ENCODE measurements around the gene ERCC6.

Gene ERCC6

DNA sequence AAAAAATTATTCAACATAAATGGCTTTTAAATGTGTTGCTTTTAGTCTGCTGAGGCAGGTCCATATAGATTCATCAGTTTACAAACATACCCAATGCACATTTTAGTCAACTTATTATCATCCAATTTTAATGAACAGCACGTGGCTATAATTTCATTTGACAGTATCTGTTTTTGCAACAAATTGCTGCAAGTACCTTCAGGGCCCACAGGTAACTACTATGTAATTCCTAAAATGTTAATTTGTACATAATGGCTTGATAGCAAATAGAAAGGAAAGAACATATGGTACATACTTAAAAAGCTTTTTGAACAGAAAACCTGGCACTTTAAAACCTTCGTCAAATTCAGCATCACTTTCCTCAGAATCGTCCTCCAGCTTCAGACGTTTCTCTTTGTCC is 33.3 kb downstream of the ERCC6 start:
- no peak overlapping the region for H3K4me3 ChIP-seq (ENCODE audit: low read depth in 1 of 2, low read length in 2 of 2)
- H3K36me3 ChIP-seq (ENCODE audit: insufficient read depth, low read length), result no peaks in the 10 kb centered on the region
- H3K4me1 ChIP-seq (ENCODE audit: insufficient read depth, low read length), result peaks cover 18% of the 10 kb centered on the region
- no peak overlapping the region for H3K27ac ChIP-seq (ENCODE audit: low read depth, low read length)
- H3K9me3 ChIP-seq (ENCODE audit: low read length), result no peaks in the 10 kb centered on the region
- no peak overlapping the region for H3K9ac ChIP-seq (ENCODE audit: low read length)
- H3K27me3 ChIP-seq (ENCODE audit: control insufficient read depth in 1 of 2, insufficient read depth in 2 of 2, low read length in 2 of 2), result no peaks in the 10 kb centered on the region

DNA sequence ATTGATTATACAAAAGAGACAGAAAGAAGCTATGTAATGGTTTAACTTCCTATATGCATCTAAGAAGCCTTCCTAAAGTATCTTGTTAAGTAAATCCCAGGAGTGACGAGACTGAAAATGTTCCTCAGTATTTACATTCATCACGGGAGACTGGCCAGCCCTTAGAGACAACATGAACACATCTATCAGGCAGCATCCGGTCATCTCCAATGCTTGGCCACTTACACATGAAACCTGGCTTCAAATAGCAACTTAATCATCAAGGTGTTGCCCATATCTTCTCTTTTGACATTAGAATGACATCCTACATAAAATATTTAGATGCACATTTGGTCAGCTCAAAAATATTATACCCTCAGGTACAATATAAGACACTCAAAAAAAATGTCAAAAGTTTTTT is 33.8 kb downstream of the ERCC6 start:
- H3K27ac ChIP-seq (ENCODE audit: low read depth, low read length), result no peak overlapping the region
- no peaks in the 10 kb centered on the region for H3K27me3 ChIP-seq (ENCODE audit: control insufficient read depth in 1 of 2, insufficient read depth in 2 of 2, low read length in 2 of 2)
- no peak overlapping the region for H3K4me3 ChIP-seq (ENCODE audit: low read depth in 1 of 2, low read length in 2 of 2)
- H3K36me3 ChIP-seq (ENCODE audit: insufficient read depth, low read length), result peaks cover 5% of the 10 kb centered on the region
- no peak overlapping the region for H3K9ac ChIP-seq (ENCODE audit: low read length)
- H3K9me3 ChIP-seq (ENCODE audit: low read length), result no peaks in the 10 kb centered on the region
- H3K4me1 ChIP-seq (ENCODE audit: insufficient read depth, low read length), result peaks cover 18% of the 10 kb centered on the region

DNA sequence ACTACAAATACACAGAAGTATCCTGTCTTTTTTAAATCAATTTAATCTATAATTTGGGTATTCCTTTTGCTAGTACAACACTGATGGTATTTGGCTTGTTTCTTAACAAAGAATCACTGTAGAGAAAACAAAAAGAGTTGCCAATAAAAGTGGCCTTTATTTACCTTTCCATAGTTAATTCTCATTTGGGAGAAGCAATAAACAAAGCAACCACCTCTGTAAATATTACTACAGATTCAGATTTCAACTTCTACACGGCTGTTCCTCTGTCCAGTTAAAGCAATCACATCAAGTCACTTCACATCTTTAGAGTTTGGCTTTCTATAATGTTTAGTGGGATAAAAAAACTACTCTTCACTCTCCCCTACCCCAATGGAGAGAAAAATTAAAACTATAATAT is 34.4 kb downstream of the ERCC6 start:
- peaks cover 5% of the 10 kb centered on the region for H3K36me3 ChIP-seq (ENCODE audit: insufficient read depth, low read length)
- H3K27ac ChIP-seq (ENCODE audit: low read depth, low read length), result no peak overlapping the region
- H3K27me3 ChIP-seq (ENCODE audit: control insufficient read depth in 1 of 2, insufficient read depth in 2 of 2, low read length in 2 of 2), result no peaks in the 10 kb centered on the region
- H3K9ac ChIP-seq (ENCODE audit: low read length), result no peak overlapping the region
- no peak overlapping the region for H3K4me3 ChIP-seq (ENCODE audit: low read depth in 1 of 2, low read length in 2 of 2)
- H3K9me3 ChIP-seq (ENCODE audit: low read length), result no peaks in the 10 kb centered on the region
- H3K4me1 ChIP-seq (ENCODE audit: insufficient read depth, low read length), result peaks cover 18% of the 10 kb centered on the region

DNA sequence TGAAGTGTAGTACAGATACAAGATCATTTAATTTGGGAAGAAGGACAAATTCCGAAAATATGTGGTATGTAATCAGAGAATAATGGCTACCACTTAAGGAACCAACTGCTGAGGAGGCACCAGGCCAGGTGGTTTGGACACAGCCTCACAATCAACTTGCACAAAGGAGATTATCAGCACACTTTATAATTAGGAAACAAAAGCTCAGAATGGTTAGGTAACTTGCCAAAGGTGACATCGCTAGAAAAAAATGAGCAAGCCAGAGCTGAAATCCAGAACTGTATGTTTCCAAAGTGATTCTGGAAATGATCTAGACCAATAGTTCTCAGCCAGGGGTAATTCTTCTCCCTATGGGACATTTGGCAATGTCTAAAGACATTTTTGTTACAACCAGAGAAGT is 36.6 kb downstream of the ERCC6 start:
- Histone ChIP-seq H3K4me3 (ENCODE audit: low read depth in 1 of 2, low read length in 2 of 2) (no peak overlapping the region), H3K27me3 (ENCODE audit: control insufficient read depth in 1 of 2, insufficient read depth in 2 of 2, low read length in 2 of 2) (no peaks in the 10 kb centered on the region), H3K9me3 (ENCODE audit: low read length) (no peaks in the 10 kb centered on the region)

DNA sequence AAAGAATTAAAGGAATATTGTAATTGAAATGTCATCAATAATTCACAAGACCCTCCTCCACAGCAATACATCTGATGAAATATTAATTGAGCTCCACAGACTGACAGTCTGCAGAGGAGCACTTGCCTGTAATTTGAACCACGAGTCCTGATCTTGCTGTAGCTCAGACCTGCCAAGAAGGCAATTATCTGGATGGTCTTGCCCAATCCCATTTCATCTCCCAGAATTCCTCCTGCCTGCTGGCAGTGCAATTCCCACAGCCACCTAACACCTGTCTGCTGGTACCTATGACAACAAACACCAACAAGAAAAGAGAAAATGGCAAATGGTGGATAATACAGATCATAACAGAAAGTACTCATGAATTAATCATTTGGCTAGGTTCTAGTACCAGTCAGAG is 38.5 kb downstream of the ERCC6 start:
- Histone ChIP-seq H3K9me3 (ENCODE audit: low read length) (no peaks in the 10 kb centered on the region), H3K27ac (ENCODE audit: low read depth, low read length) (no peak overlapping the region), H3K36me3 (ENCODE audit: insufficient read depth, low read length) (peaks cover 5% of the 10 kb centered on the region), H3K27me3 (ENCODE audit: control insufficient read depth in 1 of 2, insufficient read depth in 2 of 2, low read length in 2 of 2) (no peaks in the 10 kb centered on the region), H3K4me3 (ENCODE audit: low read depth in 1 of 2, low read length in 2 of 2) (no peak overlapping the region), H3K9ac (ENCODE audit: low read length) (no peak overlapping the region), H3K4me1 (ENCODE audit: insufficient read depth, low read length) (no peaks in the 10 kb centered on the region)

More for the DNA sequence above, 36.6 kb downstream of the ERCC6 start:
- H3K36me3 ChIP-seq (ENCODE audit: insufficient read depth, low read length), result peaks cover 5% of the 10 kb centered on the region
- no peak overlapping the region for H3K27ac ChIP-seq (ENCODE audit: low read depth, low read length)
- H3K9ac ChIP-seq (ENCODE audit: low read length), result no peak overlapping the region
- peaks cover under 1% of the 10 kb centered on the region for H3K4me1 ChIP-seq (ENCODE audit: insufficient read depth, low read length)

DNA sequence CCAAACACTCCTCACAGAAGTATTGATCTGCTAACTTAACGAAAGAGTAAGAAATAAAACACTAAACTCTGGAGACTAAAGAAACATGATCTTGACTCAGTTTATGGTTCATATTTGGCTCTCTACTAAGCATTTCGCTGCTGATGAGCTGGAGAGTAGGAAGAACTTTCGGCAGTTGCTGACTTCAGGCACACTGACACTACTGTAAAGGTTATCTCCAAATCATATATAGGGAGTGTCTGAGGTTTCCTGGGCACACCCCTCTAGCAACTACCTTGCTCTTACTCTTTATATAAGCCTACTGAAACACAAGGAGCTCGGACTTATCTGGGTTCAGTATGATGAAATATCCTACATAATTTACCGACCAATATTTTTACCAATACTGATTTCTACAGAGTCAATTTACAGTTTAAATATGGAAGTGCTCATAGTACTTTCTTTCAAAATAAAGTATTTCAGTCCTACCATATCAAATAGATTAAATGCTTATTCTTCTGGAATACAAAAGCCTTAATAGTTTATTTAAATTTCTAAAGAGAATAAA is 39.5 kb downstream of the ERCC6 start:
- peaks cover 5% of the 10 kb centered on the region for H3K36me3 ChIP-seq (ENCODE audit: insufficient read depth, low read length)
- H3K27me3 ChIP-seq (ENCODE audit: control insufficient read depth in 1 of 2, insufficient read depth in 2 of 2, low read length in 2 of 2), result no peaks in the 10 kb centered on the region
- H3K4me1 ChIP-seq (ENCODE audit: insufficient read depth, low read length), result no peaks in the 10 kb centered on the region
- H3K4me3 ChIP-seq (ENCODE audit: low read depth in 1 of 2, low read length in 2 of 2), result no peak overlapping the region
- H3K9me3 ChIP-seq (ENCODE audit: low read length), result no peaks in the 10 kb centered on the region
- H3K27ac ChIP-seq (ENCODE audit: low read depth, low read length), result no peak overlapping the region
- H3K9ac ChIP-seq (ENCODE audit: low read length), result no peak overlapping the region

DNA sequence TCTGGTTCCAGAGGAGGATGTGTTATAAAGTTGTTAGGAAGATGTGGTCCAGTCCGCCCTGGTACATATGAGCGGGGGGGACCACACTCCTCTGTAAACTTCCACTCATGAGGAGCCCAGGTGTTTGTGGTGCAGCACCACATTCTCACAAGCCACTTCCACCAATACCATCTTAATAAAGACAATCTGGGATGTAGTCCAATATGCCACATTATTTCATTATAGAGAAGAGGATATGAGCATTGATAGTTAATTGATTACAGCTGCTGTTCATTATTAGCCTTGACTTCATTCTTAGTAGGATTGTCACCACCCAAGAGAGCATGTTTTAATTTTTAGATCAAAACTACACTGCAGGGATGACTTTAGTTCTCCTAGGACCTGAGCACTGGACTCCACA is 40.5 kb downstream of the ERCC6 start:
- Histone ChIP-seq H3K27me3 (ENCODE audit: control insufficient read depth in 1 of 2, insufficient read depth in 2 of 2, low read length in 2 of 2) (no peaks in the 10 kb centered on the region), H3K9ac (ENCODE audit: low read length) (no peak overlapping the region), H3K4me3 (ENCODE audit: low read depth in 1 of 2, low read length in 2 of 2) (no peak overlapping the region), H3K9me3 (ENCODE audit: low read length) (no peaks in the 10 kb centered on the region), H3K27ac (ENCODE audit: low read depth, low read length) (no peak overlapping the region), H3K4me1 (ENCODE audit: insufficient read depth, low read length) (no peaks in the 10 kb centered on the region), H3K36me3 (ENCODE audit: insufficient read depth, low read length) (peaks cover 5% of the 10 kb centered on the region)

DNA sequence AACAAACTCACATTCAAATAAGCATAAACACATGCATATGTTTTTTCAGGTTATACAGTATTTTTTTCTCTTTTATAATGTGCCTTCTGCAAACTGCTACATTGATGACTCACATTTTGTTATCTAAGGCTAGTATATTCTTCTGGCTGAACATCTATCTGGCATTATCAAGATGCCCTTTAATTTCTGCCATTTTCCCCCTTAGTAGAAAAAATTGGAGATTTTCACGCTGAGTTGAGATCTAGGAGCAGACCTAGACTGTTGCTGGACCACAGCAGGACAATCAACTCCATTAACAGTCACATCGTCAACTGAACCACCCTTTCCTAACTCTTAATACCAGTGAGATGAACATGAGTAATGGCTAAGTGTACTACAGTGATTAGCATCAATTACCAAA is 41.6 kb downstream of the ERCC6 start:
- Histone ChIP-seq H3K4me1 (ENCODE audit: insufficient read depth, low read length) (no peaks in the 10 kb centered on the region), H3K36me3 (ENCODE audit: insufficient read depth, low read length) (peaks cover 5% of the 10 kb centered on the region), H3K9me3 (ENCODE audit: low read length) (no peaks in the 10 kb centered on the region), H3K27me3 (ENCODE audit: control insufficient read depth in 1 of 2, insufficient read depth in 2 of 2, low read length in 2 of 2) (no peaks in the 10 kb centered on the region), H3K27ac (ENCODE audit: low read depth, low read length) (no peak overlapping the region), H3K9ac (ENCODE audit: low read length) (no peak overlapping the region), H3K4me3 (ENCODE audit: low read depth in 1 of 2, low read length in 2 of 2) (no peak overlapping the region)

DNA sequence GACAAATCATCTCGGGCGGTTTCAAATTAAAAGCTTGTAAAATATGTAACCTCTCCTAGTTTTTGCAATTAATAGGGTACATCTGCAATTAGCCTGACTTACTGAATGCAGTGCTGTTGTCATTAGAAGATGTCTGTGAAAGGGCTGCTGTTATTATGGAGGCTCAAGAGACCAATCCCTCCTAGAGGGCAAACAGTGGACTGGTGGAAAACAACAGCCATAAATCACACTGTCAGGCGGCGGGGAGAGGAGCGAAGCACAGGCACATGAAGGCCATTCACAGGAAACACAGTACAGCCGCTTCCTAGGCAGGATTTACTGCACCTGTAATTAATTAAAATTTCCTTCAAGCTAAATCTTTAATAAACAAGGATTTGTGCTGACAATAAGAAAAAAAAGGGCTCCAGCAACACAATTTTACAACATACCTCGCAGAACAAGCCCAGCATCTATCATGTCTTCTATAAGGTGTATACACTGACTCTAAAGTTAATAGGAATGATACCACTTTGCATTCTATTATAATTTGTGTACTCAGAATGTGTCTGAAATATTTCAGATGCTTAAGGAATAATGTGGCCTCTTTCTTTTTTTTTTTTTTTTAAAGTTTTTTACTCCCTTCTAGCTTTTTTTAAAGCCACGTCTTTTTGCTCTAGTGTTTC is 50.7 kb downstream of the ERCC6 start:
- H3K36me3 ChIP-seq (ENCODE audit: insufficient read depth, low read length), result peaks cover 5% of the 10 kb centered on the region

DNA sequence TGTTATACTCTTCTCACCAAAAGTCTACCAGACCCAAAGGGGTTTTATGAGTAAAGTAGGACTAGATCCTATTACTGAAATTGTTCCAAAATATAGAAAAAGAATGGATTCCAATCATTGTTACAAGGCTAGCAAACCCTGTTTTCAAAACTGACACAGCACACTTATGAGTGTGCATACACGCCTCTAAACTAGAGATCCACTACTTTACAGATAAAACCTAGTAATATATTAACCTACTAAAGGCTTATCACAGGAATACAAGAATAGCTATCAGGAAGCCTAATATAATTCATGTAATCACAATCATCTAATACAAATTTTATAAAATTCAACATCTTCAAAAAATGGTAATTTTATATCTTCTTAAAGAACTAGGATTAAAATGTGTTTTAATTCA is 52.2 kb downstream of the ERCC6 start:
- peaks cover 5% of the 10 kb centered on the region for H3K36me3 ChIP-seq (ENCODE audit: insufficient read depth, low read length)
- no peaks in the 10 kb centered on the region for H3K9me3 ChIP-seq (ENCODE audit: low read length)
- no peak overlapping the region for H3K27ac ChIP-seq (ENCODE audit: low read depth, low read length)
- no peaks in the 10 kb centered on the region for H3K27me3 ChIP-seq (ENCODE audit: control insufficient read depth in 1 of 2, insufficient read depth in 2 of 2, low read length in 2 of 2)
- no peak overlapping the region for H3K9ac ChIP-seq (ENCODE audit: low read length)
- no peaks in the 10 kb centered on the region for H3K4me1 ChIP-seq (ENCODE audit: insufficient read depth, low read length)
- H3K4me3 ChIP-seq (ENCODE audit: low read depth in 1 of 2, low read length in 2 of 2), result no peak overlapping the region

More for the DNA sequence above, 50.7 kb downstream of the ERCC6 start:
- H3K27ac ChIP-seq (ENCODE audit: low read depth, low read length), result no peak overlapping the region
- no peak overlapping the region for H3K4me3 ChIP-seq (ENCODE audit: low read depth in 1 of 2, low read length in 2 of 2)
- H3K9ac ChIP-seq (ENCODE audit: low read length), result no peak overlapping the region
- no peaks in the 10 kb centered on the region for H3K4me1 ChIP-seq (ENCODE audit: insufficient read depth, low read length)
- no peaks in the 10 kb centered on the region for H3K27me3 ChIP-seq (ENCODE audit: control insufficient read depth in 1 of 2, insufficient read depth in 2 of 2, low read length in 2 of 2)
- no peaks in the 10 kb centered on the region for H3K9me3 ChIP-seq (ENCODE audit: low read length)

DNA sequence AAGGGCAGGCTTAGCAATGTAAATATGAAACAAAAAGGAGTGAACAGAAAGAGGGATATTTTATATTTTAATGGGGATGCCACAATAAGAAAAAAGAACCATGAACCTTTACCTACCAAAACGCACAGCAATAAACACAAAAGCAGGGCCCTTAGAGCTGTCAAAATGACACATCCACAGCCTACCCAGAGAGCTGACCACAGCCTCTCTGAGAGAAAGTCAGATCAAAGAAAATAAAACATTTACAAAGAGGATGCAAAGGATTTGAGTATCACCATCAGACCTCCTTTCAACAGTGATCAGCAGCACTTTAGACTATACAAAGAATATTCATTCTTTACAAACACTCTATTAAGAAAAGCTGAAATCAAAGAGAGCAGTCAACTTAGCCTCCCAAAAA is 52.9 kb downstream of the ERCC6 start:
- Histone ChIP-seq H3K9ac (ENCODE audit: low read length) (no peak overlapping the region), H3K27me3 (ENCODE audit: control insufficient read depth in 1 of 2, insufficient read depth in 2 of 2, low read length in 2 of 2) (no peaks in the 10 kb centered on the region), H3K4me3 (ENCODE audit: low read depth in 1 of 2, low read length in 2 of 2) (no peak overlapping the region), H3K27ac (ENCODE audit: low read depth, low read length) (no peak overlapping the region), H3K9me3 (ENCODE audit: low read length) (no peaks in the 10 kb centered on the region), H3K4me1 (ENCODE audit: insufficient read depth, low read length) (no peaks in the 10 kb centered on the region), H3K36me3 (ENCODE audit: insufficient read depth, low read length) (no peaks in the 10 kb centered on the region)

Measured in muscle layer of colon (tissue), 2 donors.